Stimulated activated CD8-positive, alpha-beta memory T cell treated with anti-CD3 and anti-CD28 coated beads, Interleukin-12 subunit alpha, Interleukin-12 subunit beta, amount 100 ng/mL, for 1 hour (primary cell): ENCODE data around the gene RNF113A.
"Not testable (repeated sequence)": the region's sequence is repeated elsewhere in the genome, so short reads cannot be mapped to it uniquely, and the experiment has no call there.

Experiments
- DNase-seq: peaks from one replicate; pipeline ENCODE4 v3.0.0-alpha.2; 2020; ENCODE audit warnings: low read depth

The RNF113A gene

DNA sequence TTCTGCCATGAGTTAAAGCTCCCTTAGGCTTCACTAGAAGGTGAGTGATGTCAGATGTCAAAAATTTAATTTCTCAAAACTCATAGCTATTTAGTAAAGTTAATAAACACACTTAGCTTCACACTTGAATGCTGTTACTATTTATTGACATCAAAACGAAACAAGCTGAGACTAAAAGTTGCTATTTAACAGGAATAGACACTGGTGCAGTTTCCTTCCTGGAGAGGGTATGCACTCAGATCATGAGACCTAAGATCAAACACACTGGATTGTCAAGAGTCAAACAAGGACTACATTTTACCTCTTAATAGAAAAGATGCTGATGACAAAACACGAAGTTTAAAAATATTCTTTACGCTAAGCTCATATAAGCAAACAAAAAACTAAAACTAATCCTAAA, 37.6 kb downstream of the RNF113A start:
- no peak for DNase-seq

DNA sequence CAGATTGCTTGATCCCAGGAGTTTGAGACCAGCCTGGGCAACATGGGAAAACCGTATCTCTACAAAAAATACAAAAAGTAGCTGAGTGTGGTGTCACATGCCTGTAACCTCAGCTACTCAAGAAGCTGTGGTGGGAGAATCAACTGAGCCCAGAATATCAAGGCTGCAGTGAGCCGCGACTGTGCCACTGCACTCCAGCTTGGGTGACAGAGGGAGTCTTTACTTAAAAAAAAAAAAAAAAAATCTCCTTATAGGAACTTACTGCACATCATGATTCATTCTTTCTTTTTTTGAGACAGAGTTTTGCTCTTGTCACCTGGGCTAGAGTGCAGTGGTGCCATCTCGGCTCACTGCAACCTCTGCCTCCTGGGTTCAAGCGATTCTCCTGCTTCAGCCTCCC, 43.1 kb downstream of the RNF113A start:
- no peak for DNase-seq

DNA sequence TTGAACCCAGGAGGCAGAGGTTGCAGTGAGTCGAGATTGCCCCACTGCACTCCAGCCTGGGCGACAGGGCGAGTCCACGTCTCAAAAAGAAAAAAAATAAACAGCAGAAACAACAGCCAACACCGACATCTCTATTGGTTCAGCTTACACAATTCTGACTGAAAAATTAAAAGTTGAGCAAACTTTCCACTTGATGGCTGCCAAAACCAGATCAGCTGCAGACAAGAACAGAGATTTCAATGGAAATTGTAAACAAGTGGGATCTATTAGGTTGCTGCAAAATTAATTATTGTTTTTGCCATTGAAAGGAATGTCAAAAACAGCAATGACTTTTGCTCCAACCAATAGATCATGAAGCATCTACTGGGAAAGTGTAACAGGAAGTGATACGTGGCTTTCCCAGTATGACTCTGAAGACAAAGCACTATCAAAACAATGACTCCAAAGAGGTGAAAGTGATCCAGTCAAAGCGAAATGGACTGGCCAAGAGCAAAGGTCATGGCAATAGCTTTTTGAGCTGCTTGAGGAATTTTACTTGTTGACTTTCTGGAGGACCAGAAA, 45.1 kb downstream of the RNF113A start:
- DNase-seq = no peak

DNA sequence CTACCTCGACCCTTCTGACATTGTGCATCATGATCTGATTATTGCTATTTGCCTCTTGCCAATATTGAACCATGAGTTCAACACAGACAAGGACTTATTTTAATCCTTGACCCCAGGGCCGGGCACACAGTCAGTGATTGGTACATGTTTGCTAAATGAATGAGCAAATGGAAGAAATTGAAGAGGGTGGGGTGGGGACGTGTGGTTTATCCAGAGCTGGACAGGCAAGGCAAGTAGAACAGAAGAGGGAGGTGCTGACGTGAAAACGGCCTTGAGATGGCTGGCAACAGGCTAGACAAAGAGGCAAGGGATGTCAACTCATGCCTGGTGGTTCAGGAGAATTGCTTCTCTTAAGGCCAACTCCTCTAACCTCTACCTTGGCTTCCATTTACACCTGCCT, 47.3 kb downstream of the RNF113A start:
- DNase-seq = not testable (repeated sequence)

DNA sequence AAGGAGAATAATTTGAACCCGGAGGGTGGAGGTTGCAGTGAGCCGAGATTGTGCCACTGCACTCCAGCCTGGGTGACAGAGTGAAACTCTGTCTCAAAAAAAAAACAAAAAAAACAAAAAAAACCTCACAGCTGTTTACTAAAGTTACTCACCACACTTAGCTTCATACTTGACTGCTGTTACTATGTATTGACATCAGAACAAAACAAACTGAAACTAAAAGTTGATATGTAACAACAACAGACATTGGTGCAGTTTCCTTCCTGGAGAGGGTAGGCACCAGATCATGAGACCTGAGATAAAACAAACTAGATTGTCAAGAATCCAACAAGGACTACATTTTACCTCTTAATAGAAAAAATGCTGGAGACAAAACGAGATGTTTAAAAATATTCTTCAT, 49.8 kb downstream of the RNF113A start:
- not testable (repeated sequence) for DNase-seq
